PC-9 (cell line): ENCODE data around the gene TMED4. TPM values are rescaled to one million over a fixed set of nuclear protein-coding genes. Genes with fewer than 3 reads are reported as not detected.

ENCODE experiments used
- BruUV-seq: library from RNA; stranded (reverse); fragments of 400-500 nt; replicated peaks from 2 replicates; lab custom pipeline; 2021; lab: Mats Ljungman, UMichigan
- CTCF ChIA-PET: fragments of 300-600 bp; sonication (Branson Sonifier 250); formaldehyde crosslinking; loops from one replicate; lab custom pipeline; 2022; ENCODE audit warnings: antibody characterized with exemption; lab: Charles Lee
- POLR2A ChIA-PET: fragments of 300-600 bp; sonication (Branson Sonifier 250); formaldehyde crosslinking; loops from one replicate; lab custom pipeline; 2022; ENCODE audit warnings: antibody characterized with exemption; ENCODE audit not compliant: unreplicated experiment; lab: Charles Lee
- DNase-seq, 2 experiments: peaks; one replicate each; pipeline versions ENCODE4 v3.0.0 to v3.0.0-alpha.2; 2015 to 2022; ENCODE audit warnings: mixed read lengths in 1 of 2
- H2AFZ ChIP-seq: fragments of 200-600 bp; sonication (generic); 2 replicates; pipeline ENCODE4 v1.8.1; 2017; ENCODE audit warnings: antibody characterized with exemption
- H3F3A ChIP-seq: fragments of 200-600 bp; sonication (generic); 2 replicates; pipeline ENCODE4 v1.8.1; 2017; ENCODE audit warnings: antibody characterized with exemption, mild to moderate bottlenecking, low read depth; ENCODE audit not compliant: insufficient read depth
- H3K27ac ChIP-seq: fragments of 200-600 bp; sonication (generic); 2 replicates; pipeline ENCODE4 v1.6.1; 2016; ENCODE audit warnings: mixed run types
- H3K27me3 ChIP-seq: fragments of 200-600 bp; sonication (generic); 2 replicates; pipeline ENCODE4 v1.6.1; 2016; ENCODE audit warnings: low read depth, mixed run types; ENCODE audit not compliant: insufficient read depth
- H3K36me3 ChIP-seq: fragments of 200-600 bp; sonication (generic); 2 replicates; pipeline ENCODE4 v1.6.1; 2016; ENCODE audit warnings: low read depth, mixed run types
- H3K4me1 ChIP-seq: fragments of 200-600 bp; sonication (generic); replicated peaks from 2 replicates; pipeline ENCODE4 v1.6.1; 2016; ENCODE audit warnings: mixed run types; ENCODE audit not compliant: insufficient read depth
- H3K4me2 ChIP-seq: fragments of 200-600 bp; sonication (generic); 2 replicates; pipeline ENCODE4 v1.6.1; 2017; ENCODE audit warnings: mixed run types
- H3K4me3 ChIP-seq: fragments of 200-600 bp; sonication (generic); 2 replicates; pipeline ENCODE4 v1.6.1; 2016; ENCODE audit warnings: mixed run types
- H3K79me2 ChIP-seq: fragments of 200-600 bp; sonication (generic); 2 replicates; pipeline ENCODE4 v1.6.1; 2017; ENCODE audit warnings: low read depth, mixed run types
- H3K9me2 ChIP-seq: fragments of 200-600 bp; sonication (generic); 2 replicates; pipeline ENCODE4 v1.8.1; 2017; ENCODE audit warnings: mild to moderate bottlenecking; ENCODE audit not compliant: insufficient read depth
- H3K9me3 ChIP-seq: fragments of 200-600 bp; sonication (generic); 2 replicates; pipeline ENCODE4 v1.8.1; 2016; ENCODE audit warnings: low read depth; ENCODE audit not compliant: insufficient read depth
- H4K20me1 ChIP-seq: fragments of 200-600 bp; sonication (generic); 2 replicates; pipeline ENCODE4 v1.8.1; 2017; ENCODE audit not compliant: insufficient read depth
- EZH2 ChIP-seq: fragments of 200-600 bp; sonication (generic); IDR thresholded peaks from 2 replicates; pipeline ENCODE4 v1.8.0; 2017; ENCODE audit warnings: antibody characterized with exemption, low read depth
- intact Hi-C: fragments of 100-400 bp; cut with micrococcal nuclease; formaldehyde crosslinking; loops from one replicate; pipeline ENCODE4 v1.10.0; 2022; ENCODE audit not compliant: unreplicated experiment
- total RNA-seq: library from RNA; stranded (reverse); gene quantifications from 2 replicates; pipeline ENCODE4 v1.2.3, GENCODE V29; 2021
- TF ChIP-seq, protein P1 (sequence below): fragments of 200-600 bp; sonication (generic); conservative IDR thresholded peaks from 2 replicates; pipeline ENCODE4 v1.6.1; 2017; ENCODE audit warnings: mixed run types, antibody characterized with exemption, mild to moderate bottlenecking, moderate library complexity

Gene TMED4
- total RNA-seq, 1 experiment from 2014 or later, result 134 TPM

DNA sequence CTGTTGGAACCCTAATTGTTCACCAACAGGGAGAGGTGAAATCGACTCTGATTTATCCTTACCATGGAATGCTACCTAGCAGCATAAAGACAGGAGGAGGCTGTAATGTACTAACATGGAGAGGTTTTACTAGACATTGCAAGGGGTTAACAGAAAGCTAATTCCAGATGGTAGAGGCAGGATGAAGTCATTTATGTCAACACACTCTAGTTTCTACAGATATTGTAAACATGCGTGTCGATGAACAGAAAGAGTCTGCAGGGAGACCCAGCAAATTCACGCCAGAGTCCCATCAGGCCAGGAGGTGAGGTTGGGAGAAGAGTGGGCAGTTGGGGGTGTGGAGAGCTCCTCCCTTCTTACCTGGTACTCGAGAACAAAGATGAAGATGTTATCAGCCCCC lies 47.9 kb downstream of the TMED4 start:
- ChIA-PET CTCF (interaction anchor here (1.5 kb wide), 1 partner anchor 44 kb away, joined by 6 read pairs; the partner anchor contains the start of gene NUDCD3), POLR2A (interaction anchor here (0.7 kb wide), 1 partner anchor 1202 kb away, joined by 4 read pairs; no protein-coding TSS in a partner anchor)
- Histone ChIP-seq H2AFZ (no peak overlapping the region), H3K4me3 (no peak overlapping the region), H3K4me1 (no peaks in the 10 kb centered on the region), H4K20me1 (no peaks in the 10 kb centered on the region), H3K79me2 (no peaks in the 10 kb centered on the region), H3K4me2 (no peak overlapping the region), H3K27me3 (no peaks in the 10 kb centered on the region), H3K9me2 (no peaks in the 10 kb centered on the region), H3K27ac (no peak overlapping the region), H3K9me3 (no peaks in the 10 kb centered on the region), H3K36me3 (no peaks in the 10 kb centered on the region), H3F3A (no peaks in the 10 kb centered on the region)
- no peak for DNase-seq
- TF ChIP-seq, protein P1, sequence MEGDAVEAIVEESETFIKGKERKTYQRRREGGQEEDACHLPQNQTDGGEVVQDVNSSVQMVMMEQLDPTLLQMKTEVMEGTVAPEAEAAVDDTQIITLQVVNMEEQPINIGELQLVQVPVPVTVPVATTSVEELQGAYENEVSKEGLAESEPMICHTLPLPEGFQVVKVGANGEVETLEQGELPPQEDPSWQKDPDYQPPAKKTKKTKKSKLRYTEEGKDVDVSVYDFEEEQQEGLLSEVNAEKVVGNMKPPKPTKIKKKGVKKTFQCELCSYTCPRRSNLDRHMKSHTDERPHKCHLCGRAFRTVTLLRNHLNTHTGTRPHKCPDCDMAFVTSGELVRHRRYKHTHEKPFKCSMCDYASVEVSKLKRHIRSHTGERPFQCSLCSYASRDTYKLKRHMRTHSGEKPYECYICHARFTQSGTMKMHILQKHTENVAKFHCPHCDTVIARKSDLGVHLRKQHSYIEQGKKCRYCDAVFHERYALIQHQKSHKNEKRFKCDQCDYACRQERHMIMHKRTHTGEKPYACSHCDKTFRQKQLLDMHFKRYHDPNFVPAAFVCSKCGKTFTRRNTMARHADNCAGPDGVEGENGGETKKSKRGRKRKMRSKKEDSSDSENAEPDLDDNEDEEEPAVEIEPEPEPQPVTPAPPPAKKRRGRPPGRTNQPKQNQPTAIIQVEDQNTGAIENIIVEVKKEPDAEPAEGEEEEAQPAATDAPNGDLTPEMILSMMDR, result no peak
- TF ChIP-seq EZH2, result no peak
- BruUV-seq, result no TSS peak
- intact Hi-C loops, result no loop called here

DNA sequence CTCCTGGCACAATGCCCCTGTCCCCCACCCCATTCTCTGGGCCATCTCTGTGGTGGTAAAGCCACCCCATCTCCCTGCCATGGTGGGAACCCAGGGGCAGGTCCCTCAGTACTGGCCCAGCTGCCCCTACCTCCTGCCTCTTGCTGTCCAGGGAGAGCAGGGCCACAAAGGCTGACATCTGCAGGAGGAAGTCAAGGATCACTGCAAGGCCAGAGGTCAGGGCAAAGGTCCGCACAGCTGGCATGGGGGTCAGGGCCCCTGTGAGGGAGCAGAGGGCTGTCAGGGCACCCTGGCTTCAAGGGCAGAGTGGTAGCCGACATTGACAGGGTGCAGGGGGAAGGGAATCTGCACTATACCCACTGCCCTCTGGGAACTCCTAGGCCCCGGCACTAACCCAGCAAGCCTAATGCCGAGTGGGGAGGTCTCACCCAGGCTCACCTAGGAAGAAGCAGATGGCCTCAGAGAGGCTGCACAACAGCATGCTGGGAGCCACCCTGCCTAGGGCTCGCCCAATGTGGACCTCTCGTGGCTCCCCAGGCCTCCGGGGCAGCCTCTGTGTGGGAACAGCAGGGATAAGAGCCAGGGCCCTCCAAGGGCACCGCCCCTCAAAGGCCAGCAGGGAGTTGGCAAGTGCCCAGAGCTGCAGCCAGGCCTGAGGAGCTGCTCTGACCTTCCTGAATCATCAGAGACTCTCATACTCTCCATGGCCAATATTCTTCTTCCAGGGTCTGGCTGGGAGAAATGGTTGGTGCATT lies 48.6 kb downstream of the TMED4 start:
- Histone ChIP-seq H3K36me3 (no peaks in the 10 kb centered on the region), H2AFZ (no peak overlapping the region), H3K9me2 (no peaks in the 10 kb centered on the region), H3K4me1 (no peaks in the 10 kb centered on the region), H4K20me1 (no peaks in the 10 kb centered on the region), H3K79me2 (no peaks in the 10 kb centered on the region), H3K27me3 (no peaks in the 10 kb centered on the region), H3K4me2 (no peak overlapping the region), H3K9me3 (no peaks in the 10 kb centered on the region), H3K27ac (no peak overlapping the region), H3K4me3 (no peak overlapping the region), H3F3A (no peaks in the 10 kb centered on the region)
- DNase-seq, result peak in 1 of 2 experiments; percentile 33
- TF ChIP-seq, protein P1, result no peak
- TF ChIP-seq EZH2, result no peak
- intact Hi-C loops, result no loop called here
- CTCF ChIA-PET, result interaction anchor here (1.5 kb wide), 1 partner anchor 43 kb away, joined by 6 read pairs; the partner anchor contains the start of gene NUDCD3
- no TSS peak for BruUV-seq
- POLR2A ChIA-PET, result no interaction called here

DNA sequence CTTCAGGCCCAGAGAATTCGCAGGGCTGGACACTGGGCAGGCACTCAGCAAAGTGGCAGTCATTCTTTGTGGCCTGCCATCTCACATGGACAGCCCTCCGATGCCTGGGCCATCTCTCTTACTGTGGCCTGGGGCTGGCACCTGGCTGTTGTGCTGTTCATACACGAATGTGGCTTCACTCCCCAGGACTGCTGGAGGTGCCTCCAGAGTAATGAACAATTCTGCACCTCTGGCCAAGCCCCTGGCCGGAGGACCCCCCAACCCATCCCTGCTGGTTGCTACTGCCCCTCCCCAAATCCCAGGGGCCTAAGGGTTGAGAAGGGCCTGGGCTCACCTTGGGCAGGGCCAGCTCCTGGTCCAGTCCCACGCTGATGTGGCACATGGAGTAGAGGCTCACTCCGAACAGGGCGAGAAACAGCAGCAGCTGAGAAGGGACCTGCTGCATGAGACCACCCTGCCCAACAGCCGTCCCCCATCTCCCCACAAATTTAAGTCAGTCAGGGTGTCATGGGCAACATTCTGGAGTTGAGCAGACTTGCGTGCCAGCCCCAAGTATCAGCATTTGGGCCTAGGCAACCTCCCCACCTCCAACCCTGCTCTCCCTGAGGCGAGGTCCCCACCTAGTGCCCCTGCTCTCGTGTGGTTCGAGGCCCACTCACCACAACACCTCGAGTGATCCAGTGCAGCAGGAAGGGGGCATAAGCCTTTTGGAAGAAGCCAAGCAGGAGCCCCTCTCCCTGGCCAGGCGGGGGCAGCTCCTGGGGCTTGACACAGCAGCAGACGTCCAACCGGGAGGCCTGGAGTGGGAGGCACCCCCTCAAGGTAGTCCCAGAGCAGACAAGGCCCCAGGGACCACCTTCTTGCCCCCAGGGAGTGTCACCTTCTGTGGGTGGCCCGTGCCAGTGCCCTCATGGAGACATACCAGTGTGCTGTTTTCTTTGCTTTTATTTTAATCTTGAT lies 50.3 kb downstream of the TMED4 start:
- intact Hi-C loops, result no loop called here
- TF ChIP-seq, protein P1, result no peak
- TF ChIP-seq EZH2, result no peak
- no peaks in the 10 kb centered on the region for H3K9me3 ChIP-seq
- no peak for DNase-seq
- H3K79me2 ChIP-seq, result no peaks in the 10 kb centered on the region
- BruUV-seq, result no TSS peak
- ChIA-PET POLR2A (no interaction called here), CTCF (no interaction called here)
- no peak overlapping the region for H3K4me2 ChIP-seq
- no peaks in the 10 kb centered on the region for H3F3A ChIP-seq
- no peak overlapping the region for H3K4me3 ChIP-seq
- no peaks in the 10 kb centered on the region for H3K27me3 ChIP-seq
- no peak overlapping the region for H2AFZ ChIP-seq
- H3K4me1 ChIP-seq, result no peaks in the 10 kb centered on the region
- H3K27ac ChIP-seq, result no peak overlapping the region
- H3K9me2 ChIP-seq, result no peaks in the 10 kb centered on the region
- H3K36me3 ChIP-seq, result no peaks in the 10 kb centered on the region
- H4K20me1 ChIP-seq, result no peaks in the 10 kb centered on the region
